GM21447 (cell line): ENCODE measurements around the gene ATP8B4.
"Not testable (repeated sequence)": the region's sequence is repeated elsewhere in the genome, so short reads cannot be mapped to it uniquely, and the experiment has no call there.

ENCODE experiments used
- ATAC-seq: cut with Tn5 transposase; IDR thresholded peaks from one replicate; pipeline ENCODE4 v1.9.1; 2021; ENCODE audit not compliant: unreplicated experiment

ATP8B4 gene, protein sequence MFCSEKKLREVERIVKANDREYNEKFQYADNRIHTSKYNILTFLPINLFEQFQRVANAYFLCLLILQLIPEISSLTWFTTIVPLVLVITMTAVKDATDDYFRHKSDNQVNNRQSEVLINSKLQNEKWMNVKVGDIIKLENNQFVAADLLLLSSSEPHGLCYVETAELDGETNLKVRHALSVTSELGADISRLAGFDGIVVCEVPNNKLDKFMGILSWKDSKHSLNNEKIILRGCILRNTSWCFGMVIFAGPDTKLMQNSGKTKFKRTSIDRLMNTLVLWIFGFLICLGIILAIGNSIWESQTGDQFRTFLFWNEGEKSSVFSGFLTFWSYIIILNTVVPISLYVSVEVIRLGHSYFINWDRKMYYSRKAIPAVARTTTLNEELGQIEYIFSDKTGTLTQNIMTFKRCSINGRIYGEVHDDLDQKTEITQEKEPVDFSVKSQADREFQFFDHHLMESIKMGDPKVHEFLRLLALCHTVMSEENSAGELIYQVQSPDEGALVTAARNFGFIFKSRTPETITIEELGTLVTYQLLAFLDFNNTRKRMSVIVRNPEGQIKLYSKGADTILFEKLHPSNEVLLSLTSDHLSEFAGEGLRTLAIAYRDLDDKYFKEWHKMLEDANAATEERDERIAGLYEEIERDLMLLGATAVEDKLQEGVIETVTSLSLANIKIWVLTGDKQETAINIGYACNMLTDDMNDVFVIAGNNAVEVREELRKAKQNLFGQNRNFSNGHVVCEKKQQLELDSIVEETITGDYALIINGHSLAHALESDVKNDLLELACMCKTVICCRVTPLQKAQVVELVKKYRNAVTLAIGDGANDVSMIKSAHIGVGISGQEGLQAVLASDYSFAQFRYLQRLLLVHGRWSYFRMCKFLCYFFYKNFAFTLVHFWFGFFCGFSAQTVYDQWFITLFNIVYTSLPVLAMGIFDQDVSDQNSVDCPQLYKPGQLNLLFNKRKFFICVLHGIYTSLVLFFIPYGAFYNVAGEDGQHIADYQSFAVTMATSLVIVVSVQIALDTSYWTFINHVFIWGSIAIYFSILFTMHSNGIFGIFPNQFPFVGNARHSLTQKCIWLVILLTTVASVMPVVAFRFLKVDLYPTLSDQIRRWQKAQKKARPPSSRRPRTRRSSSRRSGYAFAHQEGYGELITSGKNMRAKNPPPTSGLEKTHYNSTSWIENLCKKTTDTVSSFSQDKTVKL

DNA sequence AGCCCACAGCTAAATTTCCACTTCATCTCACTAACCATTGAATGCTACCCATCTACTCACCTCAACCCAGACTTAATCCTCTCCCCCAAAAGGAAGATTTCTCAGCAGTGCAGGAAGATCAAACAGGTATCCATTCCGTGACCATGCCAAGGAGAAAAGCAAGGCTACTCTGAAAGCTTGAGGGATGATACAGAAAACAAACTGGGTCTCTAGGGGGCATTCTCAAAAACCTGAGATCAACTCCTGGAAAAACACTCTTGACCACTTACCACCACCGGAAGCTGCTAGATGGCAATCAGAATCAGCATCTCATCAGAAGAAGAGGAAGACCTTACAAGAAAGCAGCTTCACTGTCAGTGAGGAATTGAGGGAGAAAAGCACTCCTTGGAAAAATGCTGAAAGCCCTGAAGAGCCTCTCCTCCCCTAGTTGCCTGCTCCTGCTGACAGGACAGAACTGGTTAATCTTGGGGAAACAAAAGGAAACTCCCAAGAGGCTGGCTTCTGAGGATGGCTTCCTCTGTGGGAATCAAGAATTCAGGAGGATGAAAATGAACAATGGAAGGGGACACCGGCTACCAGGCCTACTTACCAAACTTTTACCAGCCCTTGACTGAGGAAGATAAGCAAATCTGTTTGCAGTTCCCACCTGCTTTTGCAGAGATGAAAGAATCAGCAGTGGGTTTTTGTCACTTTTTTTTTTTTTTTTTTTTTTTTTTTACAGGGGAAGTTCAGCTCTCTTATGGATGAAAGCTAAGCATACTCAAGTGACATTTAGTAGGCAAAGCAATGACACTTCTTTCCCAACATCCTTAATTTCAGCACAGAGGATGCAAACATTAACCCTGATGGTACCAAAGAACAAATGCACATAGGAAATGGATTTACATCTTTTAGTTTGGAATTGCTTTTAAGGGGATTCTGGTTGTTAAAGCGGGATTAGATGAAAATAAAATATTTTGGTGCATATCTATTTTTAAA, at the start of gene ATP8B4:
Gene ATP8B4 (minus strand): TSS at position 171 of the 978 bp plus-strand sequence. CDS start 12,267 bp downstream, outside the sequence.
- ATAC-seq, result no peak

DNA sequence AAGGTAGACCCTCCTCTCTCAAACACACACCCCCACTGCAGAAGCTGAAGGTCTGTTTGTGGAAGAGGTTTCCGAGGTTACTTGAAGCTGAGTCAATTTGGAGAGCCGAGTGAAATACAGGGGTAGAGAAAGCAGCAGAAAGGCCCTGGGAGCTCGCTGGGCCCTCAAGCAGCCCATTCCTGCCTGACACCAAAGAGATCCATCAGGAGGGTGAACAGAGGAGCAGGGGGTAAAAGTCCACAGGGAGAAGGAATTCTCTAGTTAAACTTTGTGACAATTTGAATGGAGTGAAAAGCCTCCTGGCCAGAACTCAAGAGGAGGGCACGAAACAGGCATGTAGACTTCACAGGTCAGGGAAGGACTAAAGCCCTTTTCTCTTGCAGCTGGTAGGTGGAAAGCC, 49.3 kb upstream of the ATP8B4 start:
- ATAC-seq, result no peak

DNA sequence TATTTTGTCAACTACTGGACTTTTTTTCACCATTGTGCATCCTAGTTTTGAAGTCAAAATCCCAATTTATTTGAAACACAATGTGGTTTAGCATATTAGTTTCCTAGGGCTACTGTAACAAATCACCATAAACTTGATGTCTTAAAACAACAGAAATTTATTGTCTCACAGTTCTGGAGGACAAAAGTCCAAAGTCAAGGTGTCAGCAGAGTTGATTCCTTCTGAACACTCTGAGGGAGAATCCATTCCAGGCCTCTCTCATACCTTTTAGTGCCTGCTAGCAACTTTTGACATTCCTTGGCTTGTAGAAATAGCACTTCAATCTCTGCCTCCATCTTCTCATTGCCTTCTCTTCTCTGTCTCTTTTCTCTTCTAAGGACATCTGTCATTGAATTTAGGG, 48.1 kb upstream of the ATP8B4 start:
- no peak for ATAC-seq

DNA sequence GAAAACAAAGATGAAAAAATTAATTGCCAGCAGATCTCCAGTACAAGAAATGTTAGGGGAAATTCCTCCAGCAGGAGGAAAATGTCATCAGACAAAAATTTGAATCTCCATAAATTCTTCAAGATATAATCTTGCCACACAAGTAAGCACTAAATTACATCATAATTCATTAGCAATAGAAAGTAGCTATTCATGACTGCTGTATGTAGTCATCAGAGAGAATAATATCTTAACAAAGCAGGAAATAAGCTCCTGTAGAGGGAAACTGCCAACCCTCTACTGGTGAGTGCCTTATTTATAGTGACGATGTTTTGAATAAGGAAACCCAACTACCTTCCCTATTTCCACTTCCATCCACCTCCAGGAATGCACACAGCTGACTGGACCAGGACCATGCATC, 47.2 kb upstream of the ATP8B4 start:
- no peak for ATAC-seq

DNA sequence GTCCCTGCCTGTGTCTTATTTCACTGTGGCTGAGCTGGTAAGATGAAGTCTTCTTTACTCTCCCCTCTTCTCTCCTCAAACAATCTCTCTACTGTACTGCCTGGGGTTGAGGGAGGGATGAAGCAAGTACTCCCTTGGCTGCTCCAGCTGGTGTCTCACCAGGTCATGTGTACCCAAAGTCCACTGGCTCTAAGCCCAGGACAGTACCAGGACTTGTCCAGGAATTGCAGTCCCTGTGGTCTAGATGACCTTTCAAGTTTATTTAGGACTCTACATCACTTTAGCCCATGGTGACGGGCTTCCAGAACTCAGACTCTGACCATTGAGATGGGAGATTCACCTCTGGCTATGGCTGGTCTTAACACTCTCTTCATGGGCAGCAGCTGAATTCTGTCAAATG, 45.4 kb upstream of the ATP8B4 start:
- no peak for ATAC-seq

DNA sequence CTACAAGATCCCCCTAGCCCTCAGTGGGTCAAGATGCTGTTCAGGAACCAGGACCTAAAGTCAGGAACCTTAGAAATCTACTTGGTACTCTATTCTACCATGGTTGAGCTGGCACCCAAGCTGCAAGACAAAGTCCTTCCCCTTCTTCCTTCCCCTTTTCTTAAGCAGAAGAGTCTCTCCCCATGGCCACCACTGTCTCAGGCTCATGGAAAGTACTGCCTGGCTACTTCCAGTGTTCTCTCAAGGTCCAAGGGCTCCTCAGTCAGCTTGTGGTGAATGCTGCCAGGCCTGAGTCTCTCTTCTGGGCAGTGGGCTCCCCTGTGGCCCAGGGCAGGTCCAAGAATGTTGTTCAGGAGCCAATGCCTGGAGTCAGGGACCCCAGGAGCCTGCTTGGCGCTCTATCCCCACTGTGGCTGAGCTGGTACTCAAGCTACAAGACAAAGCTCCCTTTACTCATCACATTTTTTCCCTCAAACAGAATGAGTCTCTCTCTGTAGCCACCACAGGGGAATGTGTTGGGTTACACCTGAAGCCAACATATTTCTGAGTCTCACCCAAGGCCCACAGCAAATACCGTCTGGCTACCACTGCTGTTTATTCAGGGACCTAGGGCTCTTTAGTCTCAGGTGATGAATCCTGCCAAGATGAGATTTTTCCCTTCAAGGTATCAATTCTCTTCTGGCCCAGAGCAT, 44.8 kb upstream of the ATP8B4 start:
- no peak for ATAC-seq

DNA sequence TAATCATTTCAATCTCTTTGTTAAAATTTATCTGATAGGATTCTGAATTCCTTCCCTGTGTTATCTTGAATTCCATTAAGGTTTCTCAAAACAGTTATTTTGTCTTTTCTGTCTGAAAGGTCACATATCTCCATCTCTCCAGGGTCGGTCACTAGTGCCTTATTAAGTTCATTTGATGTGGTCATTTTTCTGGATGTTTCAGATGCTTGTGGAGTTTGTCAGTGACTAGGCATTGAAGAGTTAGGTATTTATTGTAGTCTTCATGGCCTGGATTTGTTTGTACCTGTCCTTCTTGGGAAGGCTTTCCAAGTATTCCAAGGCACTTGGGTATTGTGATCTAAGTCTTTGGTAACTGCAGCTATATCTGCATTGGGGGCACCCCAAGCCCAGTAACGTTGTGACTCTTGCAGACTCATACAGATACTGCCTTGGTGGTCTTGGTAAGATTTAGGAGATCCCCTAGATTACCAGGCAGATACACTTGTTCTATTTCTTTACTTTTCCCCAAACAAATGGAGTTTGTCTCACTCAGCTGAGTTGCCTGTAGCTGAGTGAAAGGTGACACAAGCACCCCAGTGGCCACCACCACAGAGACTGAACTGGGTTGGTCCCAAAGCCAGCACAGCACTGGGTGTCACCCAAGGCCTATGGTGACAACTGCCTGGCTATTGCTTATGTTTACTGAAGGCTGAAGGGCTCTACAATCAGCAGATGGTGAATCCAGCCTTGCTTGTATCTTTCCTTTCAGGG, 44.1 kb upstream of the ATP8B4 start:
- ATAC-seq, result no peak

DNA sequence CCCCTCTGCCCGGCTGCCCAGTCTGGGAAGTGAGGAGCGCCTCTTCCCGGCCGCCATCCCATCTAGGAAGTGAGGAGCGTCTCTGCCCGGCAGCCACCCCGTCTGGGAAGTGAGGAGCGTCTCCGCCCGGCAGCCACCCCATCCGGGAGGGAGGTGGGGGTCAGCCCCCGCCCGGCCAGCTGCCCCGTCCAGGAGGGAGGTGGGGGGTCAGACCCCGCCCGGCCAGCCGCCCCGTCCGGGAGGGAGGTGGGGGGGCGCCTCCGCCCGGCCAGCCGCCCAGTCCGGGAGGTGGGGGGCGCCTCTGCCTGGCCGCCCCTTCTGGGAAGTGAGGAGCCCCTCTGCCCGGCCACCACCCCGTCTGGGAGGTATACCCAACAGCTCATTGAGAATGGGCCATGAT, 39.2 kb upstream of the ATP8B4 start:
- not testable (repeated sequence) for ATAC-seq

DNA sequence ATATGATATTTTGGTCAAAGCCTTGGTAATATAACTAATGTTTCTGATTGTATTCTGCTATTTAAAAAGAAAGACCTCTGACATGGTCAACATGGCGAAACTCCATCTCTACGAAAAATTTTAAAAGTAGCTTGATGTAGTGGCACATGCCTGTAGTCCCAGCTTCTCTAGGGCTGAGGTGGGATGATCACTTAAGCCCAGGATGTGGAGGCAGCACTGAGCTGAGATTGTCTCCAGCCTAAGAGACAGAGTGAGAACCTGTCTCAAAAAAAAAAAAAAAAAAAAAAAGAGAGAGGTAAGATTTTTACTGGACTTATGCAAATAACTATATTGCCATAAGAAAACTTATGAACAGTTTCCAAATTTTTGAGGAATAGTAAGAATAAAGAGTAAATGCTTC, 32.4 kb upstream of the ATP8B4 start:
- ATAC-seq, result no peak

DNA sequence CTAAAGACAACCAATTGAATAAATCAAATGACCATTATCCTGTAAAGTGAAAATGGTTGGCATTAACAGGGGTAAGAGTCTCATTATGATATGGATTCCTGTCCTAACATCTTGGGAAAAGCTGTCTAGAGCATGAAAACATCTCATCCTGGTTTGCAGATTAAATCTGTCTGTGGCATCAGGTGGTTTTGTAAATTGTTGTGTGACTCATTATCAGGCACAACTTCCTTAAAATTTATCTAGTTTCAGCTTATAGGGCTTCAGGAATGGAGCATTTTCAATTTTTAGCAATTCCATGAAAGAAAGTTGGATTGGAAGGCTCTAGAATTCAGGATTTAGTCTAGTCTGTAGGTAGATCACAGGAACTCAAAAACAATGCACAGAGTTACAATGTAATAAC, 31.8 kb upstream of the ATP8B4 start:
- no peak for ATAC-seq

DNA sequence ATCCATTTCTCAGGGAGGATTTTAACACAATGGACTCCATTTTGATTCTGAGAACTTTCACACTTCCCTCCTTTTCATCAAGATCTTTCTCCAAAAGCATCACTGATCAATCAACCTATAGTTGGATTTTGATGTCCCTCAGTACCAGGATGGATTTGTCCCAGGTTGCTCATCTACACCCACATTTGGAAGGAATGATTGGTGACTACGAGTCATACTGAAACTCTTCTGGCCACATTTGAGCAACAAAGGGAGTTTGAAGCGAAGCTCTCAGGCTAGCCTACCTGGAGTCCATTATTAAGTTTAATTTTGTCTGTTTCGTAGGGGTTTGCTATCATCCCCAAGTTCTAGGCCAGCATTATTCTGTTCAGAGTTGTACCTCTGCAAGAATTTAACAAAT, 31.3 kb upstream of the ATP8B4 start:
- no peak for ATAC-seq

DNA sequence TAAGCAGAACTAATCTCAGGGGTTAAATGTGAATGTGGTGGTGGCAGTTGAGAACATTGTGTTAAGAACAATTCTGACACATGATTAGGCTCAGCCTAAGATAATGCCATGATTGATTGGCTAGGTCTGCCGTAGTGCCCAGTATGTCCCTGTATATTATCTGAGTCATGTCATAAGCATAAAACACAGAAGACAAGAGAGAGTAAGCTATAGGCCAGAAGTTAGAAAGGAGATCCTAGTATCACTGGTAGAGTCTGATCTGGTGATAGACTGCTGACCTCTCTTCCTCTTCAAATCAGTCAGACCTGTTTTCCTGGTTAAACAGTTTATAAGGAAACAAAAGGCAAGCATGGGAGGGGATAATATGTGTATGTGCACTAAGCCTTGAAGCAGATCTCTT, 30.1 kb upstream of the ATP8B4 start:
- no peak for ATAC-seq

DNA sequence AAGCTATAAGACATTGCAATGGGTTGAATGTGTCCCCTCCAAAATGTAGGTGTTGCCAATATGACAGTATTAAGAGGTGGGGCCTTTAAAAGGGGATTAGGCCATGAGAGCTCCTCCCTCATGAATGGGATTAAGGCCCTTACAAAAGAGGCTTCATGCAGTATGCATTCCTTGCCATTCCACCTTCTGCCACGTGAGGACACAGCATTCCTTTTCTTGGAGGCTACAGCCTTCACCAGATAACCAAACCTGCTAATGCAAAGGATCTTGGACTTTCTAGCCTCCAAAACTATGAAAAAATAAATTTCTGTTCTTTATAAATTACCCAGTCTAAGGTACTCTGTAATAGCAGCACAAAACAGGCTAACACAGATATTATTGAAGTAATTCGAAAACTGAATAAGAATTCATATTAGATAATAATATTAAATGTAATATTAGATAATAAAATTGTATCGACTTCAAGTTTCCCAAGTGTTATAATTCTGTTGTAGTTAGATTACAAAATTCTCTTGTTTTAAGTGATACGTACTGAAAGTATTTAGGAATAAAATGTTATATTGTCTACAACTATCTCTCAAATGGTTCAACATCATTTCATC, 29.4 kb upstream of the ATP8B4 start:
- no peak for ATAC-seq

DNA sequence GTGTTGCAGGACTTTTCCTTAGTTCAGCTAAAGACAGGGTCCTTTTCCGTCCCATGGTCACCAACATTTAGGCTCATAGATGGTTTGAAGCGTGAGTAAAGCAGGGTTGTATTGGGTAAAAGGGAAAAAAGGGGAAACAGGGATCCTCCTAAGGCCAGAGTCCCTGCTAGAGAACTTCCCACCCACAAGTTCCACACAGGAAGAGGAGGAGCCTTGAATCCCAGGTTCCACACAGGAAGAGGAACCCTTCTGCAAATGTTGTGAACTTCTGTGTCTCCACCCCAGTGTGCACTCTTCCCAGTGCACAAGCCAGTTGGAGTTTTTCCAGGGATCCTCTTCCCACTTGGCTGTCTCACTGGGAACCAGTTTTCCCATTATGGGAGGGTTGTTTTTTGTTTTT, 27.6 kb upstream of the ATP8B4 start:
- ATAC-seq, result no peak

DNA sequence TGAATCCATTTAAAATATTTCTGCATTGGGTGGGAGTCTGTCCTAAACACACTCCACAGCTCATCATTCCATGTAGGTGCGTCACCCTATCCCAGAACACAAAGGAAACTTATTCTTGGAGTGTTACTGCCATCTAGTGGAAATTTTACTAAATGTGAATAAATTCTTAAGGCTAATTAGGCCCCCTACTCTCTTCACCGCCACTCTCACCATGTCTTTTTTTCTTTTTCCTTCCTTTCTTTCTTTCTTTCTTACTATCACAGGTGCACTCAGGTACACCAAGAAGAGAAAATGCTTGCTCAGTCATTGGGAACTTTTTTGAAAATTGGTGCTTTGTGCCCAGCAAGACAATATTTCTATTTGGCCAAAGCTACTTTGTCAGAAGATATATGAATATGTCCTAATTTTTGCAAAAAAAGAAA, 26.4 kb upstream of the ATP8B4 start:
- no peak for ATAC-seq

DNA sequence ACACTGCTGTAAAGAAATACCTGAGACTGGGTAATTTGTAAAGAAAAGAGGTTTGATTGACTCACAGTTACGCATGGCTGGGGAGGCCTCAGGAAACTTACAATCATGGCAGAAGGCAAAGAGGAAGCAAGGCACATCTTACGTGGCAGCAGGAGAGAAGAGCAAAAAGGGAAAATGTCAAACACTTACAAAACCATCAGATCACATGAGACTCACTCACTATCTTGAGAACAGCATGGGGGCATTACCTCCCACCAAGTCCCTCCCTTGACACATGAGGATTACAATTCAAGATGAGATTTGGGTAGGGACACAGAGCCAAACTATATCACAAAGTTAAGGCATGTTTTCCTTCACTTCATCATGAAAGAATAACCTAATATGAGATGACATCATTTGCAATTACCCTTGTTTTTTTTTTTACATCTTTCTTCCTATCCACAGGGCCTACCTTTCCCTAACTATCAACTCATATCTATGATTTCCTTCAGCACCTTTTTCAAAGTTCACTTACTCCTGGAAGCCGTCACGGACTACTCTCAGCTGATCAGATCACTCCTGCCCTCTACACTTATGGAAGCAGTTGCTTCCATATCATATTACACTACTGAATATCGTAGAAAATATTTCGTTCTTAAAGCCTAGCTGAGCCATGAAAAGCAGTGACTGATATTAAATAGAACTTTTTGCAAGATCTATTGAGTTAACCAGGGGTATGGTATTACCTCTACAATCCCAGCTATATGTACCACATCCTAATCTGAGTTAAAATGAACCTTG, 25.5 kb upstream of the ATP8B4 start:
- ATAC-seq, result no peak

DNA sequence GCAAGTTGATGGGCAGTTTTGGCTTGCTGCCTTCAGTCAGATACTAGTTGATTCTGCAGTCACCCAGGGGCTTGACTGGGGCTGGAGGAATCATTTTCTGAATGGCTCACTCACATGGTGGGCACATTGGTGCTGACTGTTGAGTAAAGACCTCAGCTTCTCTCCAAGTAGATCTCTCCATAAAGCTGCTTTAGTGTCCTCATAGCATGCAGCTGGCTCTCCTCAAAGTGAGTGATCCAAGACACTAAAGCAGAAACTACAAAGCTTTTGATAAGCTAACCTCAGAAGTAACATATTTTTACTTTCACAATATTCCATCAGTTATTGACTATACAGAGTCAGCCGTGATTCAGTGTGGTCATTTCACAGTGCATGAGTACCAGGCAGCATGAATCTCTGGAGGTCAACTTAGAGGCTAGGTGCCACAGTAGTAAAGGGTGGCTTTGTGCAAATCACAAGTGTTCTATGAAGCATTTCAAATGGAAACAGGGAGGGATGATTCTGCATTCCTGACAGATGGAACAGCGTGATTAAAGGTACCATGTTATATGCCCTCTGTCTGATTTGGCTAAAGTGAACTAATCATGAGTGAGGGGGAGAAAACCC, 24.3 kb upstream of the ATP8B4 start:
- no peak for ATAC-seq
